LoVo (cell line): ENCODE data around the gene NECTIN2.
A peak's percentile ranks its signal among the peaks of the same experiment; 100 is the strongest.
"Not testable (repeated sequence)": the region's sequence is repeated elsewhere in the genome, so short reads cannot be mapped to it uniquely, and the experiment has no call there.

ENCODE experiments used
- DNase-seq: peaks from one replicate; pipeline ENCODE4 v3.0.0-alpha.2; 2016; ENCODE audit warnings: low spot score

The NECTIN2 gene

GRCh38 chr19:44884566-44884965, 38.5 kb downstream of the NECTIN2 start:
- no peak for DNase-seq

GRCh38 chr19:44886141-44886540, 40.0 kb downstream of the NECTIN2 start:
- no peak for DNase-seq

GRCh38 chr19:44887648-44888047, 41.6 kb downstream of the NECTIN2 start:
- DNase-seq, result no peak

GRCh38 chr19:44888335-44888734, 42.2 kb downstream of the NECTIN2 start:
- not testable (repeated sequence) for DNase-seq

- no peak for DNase-seq
These were observed 43.8 kb downstream of the NECTIN2 start for GRCh38 chr19:44889830-44890365.

GRCh38 chr19:44890366-44891015, 44.4 kb downstream of the NECTIN2 start:
- peak; percentile 99 for DNase-seq

GRCh38 chr19:44891016-44891882, 45.2 kb downstream of the NECTIN2 start, which contains the start of gene TOMM40:
TSS of gene TOMM40 (plus strand) at chr19:44891254. CDS start at chr19:44891416, 162 bp downstream.
- no peak for DNase-seq

- no peak for DNase-seq
These were observed 46.8 kb downstream of the NECTIN2 start for GRCh38 chr19:44892932-44893331.

GRCh38 chr19:44893332-44894051, 47.4 kb downstream of the NECTIN2 start:
- DNase-seq, result no peak

- no peak for DNase-seq
These were observed 47.9 kb downstream of the NECTIN2 start for GRCh38 chr19:44894052-44894400.

GRCh38 chr19:44894946-44895345, 48.8 kb downstream of the NECTIN2 start:
- no peak for DNase-seq

GRCh38 chr19:44897835-44898234, 51.7 kb downstream of the NECTIN2 start:
- no peak for DNase-seq

- no peak for DNase-seq
These were observed 54.5 kb downstream of the NECTIN2 start for GRCh38 chr19:44900328-44901244.

- no peak for DNase-seq
These were observed 57.1 kb downstream of the NECTIN2 start for GRCh38 chr19:44903216-44903601.

GRCh38 chr19:44903602-44904425, 57.7 kb downstream of the NECTIN2 start:
- DNase-seq, result peak; percentile 43

- no peak for DNase-seq
These were observed 58.4 kb downstream of the NECTIN2 start for GRCh38 chr19:44904426-44904994.

- DNase-seq, result no peak
These were observed 59.5 kb downstream of the NECTIN2 start, which contains the start of gene APOE for GRCh38 chr19:44905437-44906160. TSS of gene APOE (plus strand) at chr19:44905796. CDS start at chr19:44906625, 829 bp downstream.

GRCh38 chr19:44907613-44908012, 61.5 kb downstream of the NECTIN2 start:
- no peak for DNase-seq
